Duodenal mucosa (tissue), 2 donors: ENCODE data around the gene MANBA.

Experiments used
- H3K27ac ChIP-seq: one replicate; pipeline ENCODE4 v1.7.0; 2013; ENCODE audit warnings: low read depth, low read length
- H3K27me3 ChIP-seq, 2 donors: one replicate each; pipeline ENCODE4 v1.7.0; 2013; ENCODE audit warnings: low read length in 2 of 2, control low read depth in 1 of 2; ENCODE audit not compliant: insufficient read depth in 2 of 2, control insufficient read depth in 1 of 2
- H3K36me3 ChIP-seq, 2 donors: one replicate each; pipeline ENCODE4 v1.7.0; 2013; ENCODE audit warnings: low read length in 2 of 2, control low read depth in 1 of 2; ENCODE audit not compliant: insufficient read depth in 2 of 2, control insufficient read depth in 1 of 2
- H3K4me1 ChIP-seq, 2 donors: one replicate each; pipeline ENCODE4 v1.7.0; 2013; ENCODE audit warnings: low read length in 2 of 2, control low read depth in 1 of 2; ENCODE audit not compliant: insufficient read depth in 2 of 2, control insufficient read depth in 1 of 2
- H3K4me3 ChIP-seq, 2 donors: one replicate each; pipeline ENCODE4 v1.7.0; 2013; ENCODE audit warnings: low read length in 2 of 2, low read depth in 1 of 2
- H3K9ac ChIP-seq, 2 donors: one replicate each; pipeline ENCODE4 v1.7.0; 2013; ENCODE audit warnings: low read length in 2 of 2, low read depth in 1 of 2
- H3K9me3 ChIP-seq, 2 donors: one replicate each; pipeline ENCODE4 v1.7.0; 2013; ENCODE audit warnings: low read length in 2 of 2, control low read depth in 1 of 2; ENCODE audit not compliant: control insufficient read depth in 1 of 2

MANBA gene

GRCh38 chr4:102760645-102761295 is at the start of gene MANBA:
TSS of gene MANBA (minus strand) at chr4:102760968. CDS start at chr4:102760894, 74 bp downstream.
- peak within 1 kb of the TSS; percentile 79 to 95 for H3K9ac ChIP-seq
- H3K27ac ChIP-seq: peak within 1 kb of the TSS; percentile 83
- peaks cover 22 to 30% of the 10 kb centered on the region in 2 donors for H3K4me1 ChIP-seq
- H3K9me3 ChIP-seq: no peaks in the 10 kb centered on the region
- no peaks in the 10 kb centered on the region for H3K36me3 ChIP-seq
- peak within 1 kb of the TSS; percentile 95 to 98 for H3K4me3 ChIP-seq
- H3K27me3 ChIP-seq: no peaks in the 10 kb centered on the region

- Histone ChIP-seq H3K36me3 (peaks cover 23 to 40% of the 10 kb centered on the region in 2 donors), H3K4me3 (no peak overlapping the region), H3K9me3 (no peaks in the 10 kb centered on the region), H3K9ac (no peak overlapping the region), H3K27ac (no peak overlapping the region), H3K4me1 (peaks cover 3 to 5% of the 10 kb centered on the region in 2 donors), H3K27me3 (no peaks in the 10 kb centered on the region)
Measured at GRCh38 chr4:102809691-102810090, 48.9 kb upstream of the MANBA start.

GRCh38 chr4:102809190-102809589 is 48.4 kb upstream of the MANBA start:
- Histone ChIP-seq H3K9me3 (no peaks in the 10 kb centered on the region), H3K4me3 (no peak overlapping the region), H3K9ac (no peak overlapping the region), H3K4me1 (peaks cover 3 to 5% of the 10 kb centered on the region in 2 donors), H3K36me3 (peaks cover 23 to 44% of the 10 kb centered on the region in 2 donors), H3K27me3 (no peaks in the 10 kb centered on the region), H3K27ac (no peak overlapping the region)

GRCh38 chr4:102808009-102808408 is 47.2 kb upstream of the MANBA start:
- Histone ChIP-seq H3K9me3 (no peaks in the 10 kb centered on the region), H3K9ac (no peak overlapping the region), H3K27ac (no peak overlapping the region), H3K4me3 (no peak overlapping the region), H3K4me1 (peaks cover 0 to 3% of the 10 kb centered on the region in 2 donors), H3K36me3 (peaks cover 24 to 47% of the 10 kb centered on the region in 2 donors), H3K27me3 (no peaks in the 10 kb centered on the region)

- Histone ChIP-seq H3K4me3 (no peak overlapping the region), H3K9me3 (no peaks in the 10 kb centered on the region), H3K4me1 (peaks cover 0 to 3% of the 10 kb centered on the region in 2 donors), H3K36me3 (peaks cover 28 to 52% of the 10 kb centered on the region in 2 donors), H3K9ac (no peak overlapping the region), H3K27ac (no peak overlapping the region), H3K27me3 (no peaks in the 10 kb centered on the region)
Measured at GRCh38 chr4:102807345-102807744, 46.6 kb upstream of the MANBA start.

GRCh38 chr4:102799816-102800215 is 39.0 kb upstream of the MANBA start:
- H3K9ac ChIP-seq: no peak overlapping the region
- no peaks in the 10 kb centered on the region for H3K27me3 ChIP-seq
- no peaks in the 10 kb centered on the region for H3K4me1 ChIP-seq
- H3K9me3 ChIP-seq: no peaks in the 10 kb centered on the region
- peaks cover 46 to 89% of the 10 kb centered on the region in 2 donors for H3K36me3 ChIP-seq
- H3K27ac ChIP-seq: no peak overlapping the region
- H3K4me3 ChIP-seq: no peak overlapping the region

GRCh38 chr4:102794999-102795398 is 34.2 kb upstream of the MANBA start:
- Histone ChIP-seq H3K36me3 (peaks cover 47 to 63% of the 10 kb centered on the region in 2 donors), H3K4me1 (no peaks in the 10 kb centered on the region), H3K27ac (no peak overlapping the region), H3K9me3 (no peaks in the 10 kb centered on the region), H3K9ac (no peak overlapping the region), H3K27me3 (no peaks in the 10 kb centered on the region), H3K4me3 (no peak overlapping the region)

- Histone ChIP-seq H3K36me3 (peaks cover 33 to 40% of the 10 kb centered on the region in 2 donors), H3K27me3 (no peaks in the 10 kb centered on the region), H3K9me3 (no peaks in the 10 kb centered on the region), H3K27ac (no peak overlapping the region), H3K4me3 (no peak overlapping the region), H3K4me1 (no peaks in the 10 kb centered on the region), H3K9ac (no peak overlapping the region)
Measured at GRCh38 chr4:102792361-102792936, 31.7 kb upstream of the MANBA start.

GRCh38 chr4:102791318-102791835 is 30.6 kb upstream of the MANBA start:
- Histone ChIP-seq H3K9ac (no peak overlapping the region), H3K4me1 (no peaks in the 10 kb centered on the region), H3K9me3 (no peaks in the 10 kb centered on the region), H3K36me3 (peaks cover 30 to 32% of the 10 kb centered on the region in 2 donors), H3K27me3 (no peaks in the 10 kb centered on the region), H3K27ac (no peak overlapping the region), H3K4me3 (no peak overlapping the region)

- H3K27ac ChIP-seq: no peak overlapping the region
- peaks cover 12 to 13% of the 10 kb centered on the region in 2 donors for H3K36me3 ChIP-seq
- no peaks in the 10 kb centered on the region for H3K4me1 ChIP-seq
- H3K9ac ChIP-seq: no peak overlapping the region
- H3K27me3 ChIP-seq: no peaks in the 10 kb centered on the region
- no peak overlapping the region for H3K4me3 ChIP-seq
- no peaks in the 10 kb centered on the region for H3K9me3 ChIP-seq
Measured at GRCh38 chr4:102789317-102789717, 28.5 kb upstream of the MANBA start.
